DOHH2 (cell line): ENCODE results near the gene EFCAB5.

Experiments used
- H3F3A ChIP-seq: fragments of 200-600 bp; sonication (generic), shearing (Covaris generic); 2 replicates; pipeline ENCODE4 v1.6.0; 2016; ENCODE audit warnings: antibody characterized with exemption, mild to moderate bottlenecking; ENCODE audit not compliant: control insufficient read depth, insufficient read depth
- H3K27ac ChIP-seq: fragments of 200-600 bp; sonication (generic); 2 replicates; pipeline ENCODE4 v1.5.1; 2014; ENCODE audit warnings: low read depth, mild to moderate bottlenecking, low read length, moderate library complexity
- H3K27me3 ChIP-seq: fragments of 200-600 bp; sonication (generic); 2 replicates; pipeline ENCODE4 v1.6.1; 2014; ENCODE audit warnings: mild to moderate bottlenecking, low read length, mixed read lengths; ENCODE audit not compliant: control insufficient read depth
- H3K36me3 ChIP-seq: fragments of 200-600 bp; sonication (generic); 2 replicates; pipeline ENCODE4 v1.6.1; 2014; ENCODE audit warnings: mild to moderate bottlenecking, low read length, moderate library complexity, mixed read lengths; ENCODE audit not compliant: control insufficient read depth
- H3K4me1 ChIP-seq: fragments of 200-600 bp; sonication (generic); 2 replicates; pipeline ENCODE4 v1.6.1; 2014; ENCODE audit warnings: mild to moderate bottlenecking, low read length, mixed read lengths; ENCODE audit not compliant: control insufficient read depth
- H3K4me2 ChIP-seq: fragments of 200-600 bp; sonication (generic); 2 replicates; pipeline ENCODE4 v1.6.0; 2014; ENCODE audit warnings: mild to moderate bottlenecking, low read length, moderate library complexity
- H3K4me3 ChIP-seq: fragments of 200-600 bp; sonication (generic); 2 replicates; pipeline ENCODE4 v1.5.1; 2014; ENCODE audit warnings: mild to moderate bottlenecking, low read length, mixed read lengths
- H3K79me2 ChIP-seq: fragments of 200-600 bp; sonication (generic); 2 replicates; pipeline ENCODE4 v1.6.1; 2014; ENCODE audit warnings: mild to moderate bottlenecking, low read length, mixed read lengths; ENCODE audit not compliant: control insufficient read depth
- H3K9me2 ChIP-seq: fragments of 200-600 bp; sonication (generic); replicated peaks from 2 replicates; pipeline ENCODE4 v1.6.1; 2014; ENCODE audit warnings: mild to moderate bottlenecking, low read length, mixed read lengths; ENCODE audit not compliant: control insufficient read depth
- H3K9me3 ChIP-seq: fragments of 200-600 bp; sonication (generic); 2 replicates; pipeline ENCODE4 v1.6.1; 2014; ENCODE audit warnings: antibody characterized with exemption, low read length, mixed read lengths; ENCODE audit not compliant: control insufficient read depth, insufficient read depth
- H4K20me1 ChIP-seq: fragments of 200-600 bp; sonication (generic); 2 replicates; pipeline ENCODE4 v1.6.0; 2014; ENCODE audit warnings: low read depth, mild to moderate bottlenecking, antibody characterized with exemption, low read length, moderate library complexity; ENCODE audit not compliant: control insufficient read depth, insufficient read depth
- EZH2phosphoT487 ChIP-seq: fragments of 200-600 bp; sonication (generic); IDR thresholded peaks from 2 replicates; pipeline ENCODE4 v1.6.1; 2017; ENCODE audit warnings: borderline replicate concordance, mild to moderate bottlenecking, antibody characterized with exemption, low read length, moderate library complexity, mixed read lengths
- TF ChIP-seq, protein P1 (sequence below): fragments of 200-600 bp; sonication (generic); IDR thresholded peaks from one replicate; pipeline ENCODE4 v1.5.1; 2014; ENCODE audit warnings: antibody characterized with exemption, mild to moderate bottlenecking, low read depth, low read length; ENCODE audit not compliant: poor library complexity, severe bottlenecking

EFCAB5 gene

GRCh38 chr17:29927546-29927945 lies 13.9 kb upstream of the EFCAB5 start:
- H3K4me1 ChIP-seq: peaks cover 39% of the 10 kb centered on the region
- no peaks in the 10 kb centered on the region for H3K9me3 ChIP-seq
- H3K27ac ChIP-seq: no peak overlapping the region
- H3K79me2 ChIP-seq: peaks cover 78% of the 10 kb centered on the region
- H3K4me2 ChIP-seq: peak overlapping the region; percentile 85
- peak overlapping the region; percentile 87 for H3K4me3 ChIP-seq
- peaks cover 5% of the 10 kb centered on the region for H3F3A ChIP-seq
- no peaks in the 10 kb centered on the region for H3K27me3 ChIP-seq
- H4K20me1 ChIP-seq: 0 out of 2 replicates have a peak, but pooled peaks cover 6% of the 10 kb centered on the region
- TF ChIP-seq, protein P1, sequence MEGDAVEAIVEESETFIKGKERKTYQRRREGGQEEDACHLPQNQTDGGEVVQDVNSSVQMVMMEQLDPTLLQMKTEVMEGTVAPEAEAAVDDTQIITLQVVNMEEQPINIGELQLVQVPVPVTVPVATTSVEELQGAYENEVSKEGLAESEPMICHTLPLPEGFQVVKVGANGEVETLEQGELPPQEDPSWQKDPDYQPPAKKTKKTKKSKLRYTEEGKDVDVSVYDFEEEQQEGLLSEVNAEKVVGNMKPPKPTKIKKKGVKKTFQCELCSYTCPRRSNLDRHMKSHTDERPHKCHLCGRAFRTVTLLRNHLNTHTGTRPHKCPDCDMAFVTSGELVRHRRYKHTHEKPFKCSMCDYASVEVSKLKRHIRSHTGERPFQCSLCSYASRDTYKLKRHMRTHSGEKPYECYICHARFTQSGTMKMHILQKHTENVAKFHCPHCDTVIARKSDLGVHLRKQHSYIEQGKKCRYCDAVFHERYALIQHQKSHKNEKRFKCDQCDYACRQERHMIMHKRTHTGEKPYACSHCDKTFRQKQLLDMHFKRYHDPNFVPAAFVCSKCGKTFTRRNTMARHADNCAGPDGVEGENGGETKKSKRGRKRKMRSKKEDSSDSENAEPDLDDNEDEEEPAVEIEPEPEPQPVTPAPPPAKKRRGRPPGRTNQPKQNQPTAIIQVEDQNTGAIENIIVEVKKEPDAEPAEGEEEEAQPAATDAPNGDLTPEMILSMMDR: no peak
- no peak for TF ChIP-seq EZH2phosphoT487
- peaks cover 39% of the 10 kb centered on the region for H3K36me3 ChIP-seq
- H3K9me2 ChIP-seq: no peaks in the 10 kb centered on the region

DNA sequence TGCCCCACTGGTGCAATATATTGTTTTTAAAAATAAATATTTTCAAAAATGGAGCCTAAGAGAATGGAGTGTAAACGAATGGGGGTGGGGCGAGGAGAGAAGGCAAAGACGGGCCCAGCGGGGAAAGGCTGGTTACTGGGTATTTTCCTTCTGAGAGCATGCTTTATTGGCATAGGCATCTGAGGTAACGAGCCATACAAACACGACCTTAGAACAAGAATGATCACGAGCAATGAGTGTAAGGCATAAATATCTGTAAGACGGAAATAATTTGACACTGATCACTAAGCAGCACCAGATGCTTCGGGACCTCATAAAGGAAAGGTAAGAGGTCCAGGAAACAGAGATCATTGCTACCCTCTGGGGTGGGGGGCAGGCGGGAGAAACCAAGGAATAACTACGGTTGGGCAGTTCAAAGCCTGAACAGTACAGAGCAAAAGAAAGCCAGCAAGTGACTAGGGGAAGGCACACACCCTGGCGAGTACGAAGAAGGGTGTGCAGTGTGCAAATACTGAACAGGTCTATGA lies 12.4 kb upstream of the EFCAB5 start:
- Histone ChIP-seq H4K20me1 (0 out of 2 replicates have a peak, but pooled peaks cover 6% of the 10 kb centered on the region), H3K27me3 (no peaks in the 10 kb centered on the region), H3K4me3 (peak overlapping the region; percentile 87), H3K27ac (peak overlapping the region; percentile 90), H3K79me2 (peaks cover 62% of the 10 kb centered on the region), H3K4me2 (peak overlapping the region; percentile 85), H3K36me3 (peaks cover 34% of the 10 kb centered on the region), H3K9me3 (no peaks in the 10 kb centered on the region), H3K9me2 (no peaks in the 10 kb centered on the region), H3F3A (peaks cover 5% of the 10 kb centered on the region), H3K4me1 (peaks cover 37% of the 10 kb centered on the region)
- TF ChIP-seq EZH2phosphoT487: no peak
- TF ChIP-seq, protein P1: no peak

DNA sequence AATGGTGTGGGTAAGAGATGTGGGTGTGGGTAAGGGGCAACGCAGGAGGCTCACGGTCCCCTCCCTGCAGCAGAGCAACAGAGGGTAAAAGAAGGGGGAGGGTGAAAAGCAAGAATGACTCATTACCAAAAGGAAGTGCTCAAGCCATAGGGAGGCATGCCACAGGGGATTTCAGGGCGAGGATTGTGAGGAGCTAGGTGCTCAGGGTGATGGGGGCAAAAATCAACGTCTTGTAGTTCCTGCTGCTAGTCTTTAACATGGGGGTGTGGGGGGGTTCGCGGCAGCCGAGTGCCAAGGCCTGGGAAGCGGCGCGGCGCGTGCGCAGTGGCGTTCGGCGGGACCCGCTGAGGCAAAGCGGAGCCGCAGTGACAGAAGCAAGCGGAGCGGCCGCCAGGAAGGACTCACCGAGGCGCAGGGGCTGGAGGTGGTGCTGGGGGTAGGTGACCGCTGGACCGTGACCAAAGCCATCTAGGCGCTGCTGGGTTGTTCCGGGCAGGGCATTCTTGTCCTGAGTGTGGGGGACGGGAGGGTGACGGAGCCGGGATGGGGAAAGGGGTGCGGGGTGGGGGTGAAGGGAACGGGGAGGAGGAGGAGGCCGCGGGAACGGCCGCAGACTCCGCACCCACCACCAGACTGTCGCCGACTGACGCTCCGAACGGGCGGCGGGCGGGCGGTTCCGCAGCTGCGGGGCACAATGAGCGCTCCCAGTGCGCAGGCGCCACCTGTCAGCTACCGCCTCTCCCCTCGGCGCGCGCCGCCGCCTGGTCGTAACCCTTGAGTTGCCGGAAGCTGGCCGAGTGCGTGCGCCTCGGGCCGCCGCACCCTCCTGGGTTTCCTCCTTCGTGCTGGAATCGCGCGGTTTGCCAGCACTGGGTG lies 11.7 kb upstream of the EFCAB5 start, which contains the start of gene SSH2:
Gene SSH2, minus strand, starts transcription at position 696 of the 876 bp plus-strand sequence. Its CDS starts 228 bp downstream, at position 468.
- Histone ChIP-seq H3F3A (peaks cover 5% of the 10 kb centered on the region), H3K79me2 (peaks cover 55% of the 10 kb centered on the region), H3K9me3 (no peaks in the 10 kb centered on the region), H4K20me1 (0 out of 2 replicates have a peak, but pooled peaks cover 6% of the 10 kb centered on the region), H3K9me2 (no peaks in the 10 kb centered on the region), H3K27me3 (no peaks in the 10 kb centered on the region), H3K36me3 (peaks cover 27% of the 10 kb centered on the region), H3K4me2 (peak within 1 kb of the TSS; percentile 85), H3K4me3 (peak within 1 kb of the TSS; percentile 87), H3K4me1 (peaks cover 34% of the 10 kb centered on the region), H3K27ac (peak within 1 kb of the TSS; percentile 90)
- TF ChIP-seq EZH2phosphoT487: no peak
- TF ChIP-seq, protein P1: no peak
